NT2/D1 (cell line): ENCODE measurements around the gene INS.

Source experiments
- SUZ12 ChIP-seq: IDR thresholded peaks from 2 replicates; pipeline ENCODE4 v1.6.1; 2011; ENCODE audit not compliant: insufficient read length, insufficient read depth; ENCODE audit errors: extremely low read depth
- YY1 ChIP-seq: IDR thresholded peaks from 2 replicates; pipeline ENCODE4 v1.6.1; 2011; ENCODE audit not compliant: insufficient read length, insufficient read depth
- ZNF274 ChIP-seq: IDR thresholded peaks from 2 replicates; pipeline ENCODE4 v1.6.1; 2011; ENCODE audit warnings: mild to moderate bottlenecking, low read depth, low read length

GRCh38 chr11:2149864-2150847, 10.9 kb downstream of the INS start:
- TF ChIP-seq YY1 (no peak), SUZ12 (no peak), ZNF274 (no peak)
